Activated CD4-positive, alpha-beta T cell treated with anti-CD3 and anti-CD28 coated beads, Interleukin-2, amount 50 U/mL, for 48 hours (primary cell): Measurements from ENCODE around the gene SLC66A2.

Experiments
- DNase-seq, 2 experiments: peaks; one replicate each; pipeline ENCODE4 v3.0.0-alpha.2; 2020

The SLC66A2 gene

GRCh38 chr18:79970419-79971133 is 19.1 kb upstream of the SLC66A2 start:
- no peak for DNase-seq

GRCh38 chr18:79965119-79965902 is 13.9 kb upstream of the SLC66A2 start:
- peak in 1 of 2 experiments; percentile 35 for DNase-seq

GRCh38 chr18:79964330-79965118 is 13.1 kb upstream of the SLC66A2 start, which contains the start of gene HSBP1L1:
TSS of gene HSBP1L1 (plus strand) at chr18:79964643. CDS start at chr18:79964736, 93 bp downstream.
- DNase-seq = peak; percentile 67 to 73

GRCh38 chr18:79963658-79964329 is 12.3 kb upstream of the SLC66A2 start:
- no peak for DNase-seq

- DNase-seq = peak; percentile 60 to 73
These were observed 11.6 kb upstream of the SLC66A2 start for GRCh38 chr18:79962835-79963657.

GRCh38 chr18:79962311-79962710 is 10.9 kb upstream of the SLC66A2 start:
- DNase-seq = no peak

GRCh38 chr18:79961527-79962291 is 10.3 kb upstream of the SLC66A2 start:
- no peak for DNase-seq

GRCh38 chr18:79960921-79961526 is 9.6 kb upstream of the SLC66A2 start:
- DNase-seq = no peak

- DNase-seq = peak in 1 of 2 experiments; percentile 21
These were observed 8.8 kb upstream of the SLC66A2 start for GRCh38 chr18:79960161-79960801.

GRCh38 chr18:79958981-79959380 is 7.5 kb upstream of the SLC66A2 start:
- DNase-seq = no peak

- no peak for DNase-seq
These were observed 4.8 kb upstream of the SLC66A2 start for GRCh38 chr18:79956276-79956675.

- DNase-seq = peak in 1 of 2 experiments; percentile 26
These were observed 4.0 kb upstream of the SLC66A2 start for GRCh38 chr18:79955302-79956075.

- no peak for DNase-seq
These were observed 3.3 kb upstream of the SLC66A2 start for GRCh38 chr18:79954791-79955190.

- DNase-seq = peak in 1 of 2 experiments; percentile 23
These were observed 2.7 kb upstream of the SLC66A2 start for GRCh38 chr18:79953971-79954651.

- DNase-seq = no peak
These were observed 1.6 kb upstream of the SLC66A2 start for GRCh38 chr18:79952996-79953559.

- DNase-seq = no peak
These were observed 1.1 kb upstream of the SLC66A2 start for GRCh38 chr18:79952456-79952995.

- DNase-seq = peak in 1 of 2 experiments; percentile 30
These were observed 725 bp downstream of the SLC66A2 start for GRCh38 chr18:79950515-79951341.
